NCI-H2196 treated with DMSO at 0.1 percent for 48 hours (cell line): ENCODE data around the gene RBFOX2.

Source experiments
- DNase-seq: peaks from one replicate; lab custom pipeline; 2025; ENCODE audit not compliant: unreplicated experiment; lab: John Stamatoyannopoulos, UW

Gene RBFOX2

DNA sequence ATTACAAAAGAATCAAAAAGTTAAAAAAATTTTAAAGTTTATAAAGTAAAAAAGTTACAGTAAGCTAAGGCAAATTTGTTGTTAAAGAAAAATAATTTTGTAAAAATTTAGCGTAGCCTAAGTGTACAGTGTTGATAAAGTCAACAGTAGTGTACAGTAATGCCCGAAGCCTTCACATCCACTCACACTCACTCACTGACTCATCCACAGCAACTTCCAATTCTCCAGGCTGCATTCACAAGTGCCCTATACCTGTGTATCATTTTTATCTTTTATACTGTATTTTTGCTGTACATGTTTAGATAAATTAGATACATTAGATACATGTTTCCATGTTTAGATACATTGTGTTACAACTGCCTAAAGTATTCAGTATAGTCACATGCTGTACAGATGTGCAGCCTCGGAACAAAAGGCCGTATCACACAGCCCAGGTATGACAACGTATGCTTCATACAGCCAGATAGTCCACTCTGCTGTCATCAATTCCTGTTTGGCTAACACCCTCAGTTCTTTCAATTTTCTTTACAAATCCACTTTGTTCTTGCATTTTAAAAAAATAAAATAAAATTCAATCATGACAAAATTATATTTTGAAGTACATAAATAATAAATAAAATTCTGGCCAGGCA lies 80.7 kb downstream of the RBFOX2 start:
- DNase-seq = no peak

DNA sequence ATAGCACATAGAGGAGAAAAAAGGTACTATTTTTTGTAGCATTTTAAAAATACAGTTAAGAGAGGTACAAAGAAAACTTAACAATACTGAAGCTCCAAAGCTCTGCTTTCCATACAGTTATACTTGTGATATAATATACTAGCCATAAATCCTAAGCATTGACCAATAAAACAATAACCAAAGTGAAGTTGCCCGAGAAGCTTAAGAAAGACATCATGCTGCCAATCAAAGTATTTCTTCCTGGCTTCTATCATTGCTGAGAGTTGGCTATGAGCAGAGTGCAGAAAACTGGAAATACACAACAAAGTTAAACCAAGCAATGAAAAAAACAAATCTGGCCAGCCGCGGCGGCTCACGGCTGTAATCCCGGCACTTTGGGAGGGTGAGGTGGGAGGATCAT lies 84.2 kb downstream of the RBFOX2 start:
- DNase-seq = no peak

DNA sequence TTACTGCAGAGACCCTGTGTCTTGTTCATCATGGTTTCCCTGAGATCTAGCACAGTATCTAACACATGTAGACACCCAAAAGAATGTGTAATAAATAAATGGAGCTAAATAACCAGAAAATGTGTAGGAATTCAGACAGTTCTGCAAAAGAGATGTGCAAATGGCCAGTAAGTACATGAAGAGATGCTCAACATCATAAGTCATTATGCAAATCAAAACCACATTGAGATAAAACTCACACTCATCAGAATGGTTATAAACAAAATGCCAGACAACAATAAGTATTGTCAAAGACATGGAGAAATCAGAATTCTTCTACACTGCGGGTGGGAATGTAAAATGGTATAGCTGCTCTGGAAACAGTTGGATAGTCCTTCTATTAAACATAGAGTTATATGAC lies 88.5 kb downstream of the RBFOX2 start:
- DNase-seq = no peak

DNA sequence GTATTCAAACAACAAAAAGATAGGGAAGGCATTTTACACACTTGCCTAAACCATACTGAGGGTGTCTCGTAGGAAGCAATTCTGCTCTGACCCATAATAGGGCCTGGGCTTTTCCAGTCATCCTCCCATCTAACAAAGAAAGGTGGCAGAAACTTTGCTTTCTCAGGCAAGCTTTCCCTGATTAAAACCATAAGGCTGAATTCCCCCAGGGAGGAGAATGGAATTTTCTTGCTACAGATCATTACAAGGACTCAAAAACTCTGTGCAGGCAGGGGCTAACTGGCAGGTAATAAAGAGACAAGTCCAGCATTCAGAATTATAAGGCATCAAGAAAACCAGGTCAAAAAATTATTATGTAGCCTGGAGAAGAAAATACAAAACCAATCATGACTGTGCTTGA lies 90.4 kb downstream of the RBFOX2 start:
- DNase-seq = no peak

DNA sequence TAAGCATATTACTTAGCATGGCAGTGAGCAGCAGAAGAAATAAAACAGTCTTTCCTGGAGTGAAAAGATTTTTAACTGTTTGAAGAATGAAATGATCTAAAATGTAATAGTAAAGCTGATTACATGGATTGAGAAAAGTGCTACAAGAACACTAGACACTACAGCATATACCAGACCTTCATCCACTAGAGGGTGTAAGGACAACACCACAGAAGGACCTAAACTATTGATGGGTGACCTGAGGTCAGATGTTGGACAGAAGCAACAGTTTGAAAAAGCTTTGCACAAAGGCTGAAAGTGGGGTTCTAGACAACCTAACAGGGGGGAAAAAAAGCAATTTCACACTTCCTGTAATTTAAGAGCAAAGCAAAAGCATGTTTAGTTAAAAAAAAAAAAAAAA lies 97.7 kb downstream of the RBFOX2 start:
- peak; percentile 17 for DNase-seq

DNA sequence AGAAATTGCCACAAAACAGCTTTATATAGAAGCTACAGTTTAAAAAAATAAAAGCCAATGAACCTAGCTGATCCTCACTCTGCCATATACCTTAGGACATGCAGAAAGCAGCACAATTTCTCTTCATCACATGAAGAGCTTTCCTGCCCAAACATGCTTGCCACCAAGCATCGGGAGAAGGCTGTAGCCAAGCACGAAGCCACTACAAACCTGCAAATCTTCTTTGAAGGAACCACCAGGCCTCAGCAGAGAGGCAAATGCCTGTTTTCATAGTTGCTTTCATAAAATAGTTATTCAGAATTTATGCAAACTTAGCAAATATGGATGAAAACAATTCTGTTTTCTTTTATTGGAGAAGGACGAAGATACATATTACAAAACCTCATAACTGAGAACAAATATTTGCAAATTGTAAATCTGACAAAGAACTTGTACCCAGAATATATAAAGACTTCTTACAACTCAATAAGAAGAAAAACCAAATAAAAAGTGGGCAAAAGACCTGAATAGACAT lies 100.3 kb downstream of the RBFOX2 start:
- DNase-seq = no peak

DNA sequence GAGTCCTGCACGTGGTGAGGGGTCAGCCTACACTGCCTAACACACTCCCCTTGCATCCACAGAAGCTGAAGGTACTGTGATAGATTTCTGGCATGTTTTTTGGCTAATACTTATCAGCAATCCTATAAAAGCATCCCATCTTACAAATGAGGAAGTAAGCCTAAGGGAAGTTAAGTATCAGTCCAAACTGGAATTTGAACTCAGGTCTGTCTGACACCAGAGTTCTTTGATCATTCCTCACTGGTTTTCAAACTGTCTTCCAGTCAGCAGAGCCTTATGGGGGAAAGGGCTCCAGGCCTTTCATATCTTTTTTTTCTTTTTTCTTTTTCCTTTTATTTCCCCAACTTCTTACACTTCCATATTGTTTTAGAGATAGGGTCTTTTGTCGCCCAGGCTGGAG lies 105.6 kb downstream of the RBFOX2 start:
- no peak for DNase-seq

DNA sequence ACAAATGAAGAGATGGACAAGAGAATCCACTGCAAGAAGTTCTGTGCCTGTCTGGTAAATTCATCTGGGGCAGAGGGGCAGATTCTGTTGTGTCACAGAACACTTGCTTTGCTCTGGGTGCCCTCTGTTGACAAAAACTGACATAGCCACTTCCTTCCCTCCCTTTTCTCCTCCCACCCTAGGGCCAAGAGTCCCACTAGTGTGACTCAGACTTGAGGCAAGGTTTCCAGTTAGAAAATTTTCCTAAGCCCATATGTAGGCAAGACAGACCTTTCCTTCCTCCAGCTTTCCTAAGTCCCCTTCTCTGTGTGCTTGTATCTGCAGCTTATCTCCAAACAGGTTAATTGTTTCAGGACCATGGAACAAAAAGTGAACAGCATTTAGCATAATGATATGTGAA lies 106.8 kb downstream of the RBFOX2 start:
- peak; percentile 27 for DNase-seq

DNA sequence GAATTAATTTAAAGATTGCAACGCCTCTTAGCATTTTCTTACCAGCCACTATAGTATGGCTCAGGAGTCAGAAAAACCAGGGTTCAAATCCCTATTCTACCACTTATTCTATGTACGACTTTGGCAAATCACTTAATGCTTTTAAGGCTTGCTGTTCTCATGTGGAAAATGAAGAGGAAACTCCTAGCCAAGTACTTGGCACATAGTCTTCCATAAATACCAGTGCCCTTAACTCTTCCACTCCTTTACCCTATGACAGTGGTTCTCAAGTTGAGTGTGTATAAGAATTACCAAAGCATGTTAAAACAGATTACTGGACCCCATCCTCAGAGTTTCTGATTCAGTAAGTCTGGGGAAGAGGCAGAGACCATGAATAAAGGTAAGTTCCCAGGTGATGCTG lies 107.6 kb downstream of the RBFOX2 start:
- no peak for DNase-seq

DNA sequence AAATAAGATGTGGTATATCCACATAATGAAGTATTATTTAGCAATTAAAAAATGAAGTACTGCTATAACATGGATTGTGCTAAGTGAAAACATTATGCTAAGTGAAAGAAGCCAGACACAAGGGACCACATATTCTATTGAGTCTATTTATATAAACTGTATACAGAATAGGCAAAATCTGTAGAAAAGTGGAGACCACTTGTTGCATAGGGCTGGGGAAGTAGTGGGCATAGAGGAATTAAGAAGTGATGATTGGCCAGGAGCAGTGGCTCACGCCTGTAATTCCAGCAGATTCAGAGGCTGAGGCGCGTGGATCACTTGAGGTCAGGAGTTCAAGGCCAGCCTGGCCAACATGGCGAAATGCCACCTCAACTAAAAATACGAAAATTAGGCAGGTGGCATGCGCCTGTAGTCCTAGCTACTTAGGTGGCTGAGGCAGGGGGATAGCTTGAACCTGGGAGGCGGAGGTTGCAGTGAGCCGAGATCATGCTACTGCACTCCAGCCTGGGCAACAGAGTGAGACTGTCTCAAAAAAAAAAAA lies 109.6 kb downstream of the RBFOX2 start:
- DNase-seq = no peak

DNA sequence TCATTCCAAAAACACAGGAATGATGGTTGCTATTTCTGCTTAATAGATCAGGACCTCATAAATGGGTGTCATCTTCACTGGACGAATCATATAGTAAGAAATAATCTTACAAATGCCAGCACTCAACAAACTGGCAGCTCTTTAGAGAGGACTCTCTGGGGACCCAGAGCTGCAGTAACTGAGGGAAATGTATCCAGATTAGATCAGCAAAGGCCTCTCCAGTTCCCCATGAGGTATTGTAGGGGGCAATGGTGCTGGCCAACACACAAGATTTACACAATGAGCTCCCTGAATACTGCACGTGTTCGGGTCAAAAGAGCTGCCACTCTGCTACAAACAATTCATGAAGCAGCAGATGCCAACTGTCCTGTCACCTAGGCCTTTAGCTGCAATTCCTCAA lies 110.2 kb downstream of the RBFOX2 start:
- no peak for DNase-seq

DNA sequence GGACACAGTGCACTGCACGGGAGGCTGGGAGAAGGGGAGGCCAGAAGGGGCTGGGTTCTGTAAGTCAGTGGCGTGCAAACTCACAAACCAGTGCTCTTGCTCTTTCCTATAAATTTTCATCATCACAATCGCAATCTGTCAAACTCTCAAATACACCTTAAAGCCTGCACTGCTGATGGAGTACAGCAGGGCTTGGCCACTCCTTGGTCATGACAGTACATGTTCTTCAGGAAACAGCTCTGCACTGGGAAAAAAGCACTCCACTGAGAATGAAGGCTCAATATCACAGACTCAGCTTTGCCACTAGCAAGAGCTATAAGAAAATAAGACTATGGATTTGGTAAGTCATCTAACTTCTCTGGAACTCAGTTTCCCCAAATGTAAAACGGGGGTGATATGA lies 111.0 kb downstream of the RBFOX2 start:
- no peak for DNase-seq

DNA sequence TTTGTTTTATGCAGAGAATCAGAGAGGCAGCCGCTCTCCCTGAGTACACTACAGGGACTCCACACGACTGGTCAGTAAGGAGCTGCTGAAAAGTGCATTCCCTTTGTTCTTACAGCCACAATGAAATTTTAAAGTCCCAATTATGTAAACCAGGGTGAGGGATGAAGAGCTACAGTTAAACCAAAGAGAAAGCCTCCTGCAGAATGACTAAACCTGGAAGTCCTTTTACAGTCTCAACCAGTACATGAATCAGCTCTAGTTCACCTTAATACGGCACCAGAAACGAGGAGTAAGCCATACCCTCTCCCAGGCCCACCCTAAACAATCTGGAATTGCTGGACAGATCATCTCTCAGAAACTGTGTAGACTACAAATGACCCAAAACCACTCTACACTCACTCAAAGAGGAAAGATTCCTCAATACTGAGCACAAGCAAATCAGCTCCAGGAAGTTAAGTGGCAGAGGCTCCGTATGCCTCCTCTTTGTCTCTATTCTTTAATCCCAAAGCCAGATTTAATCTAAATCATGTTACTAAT lies 113.1 kb downstream of the RBFOX2 start:
- DNase-seq = no peak

DNA sequence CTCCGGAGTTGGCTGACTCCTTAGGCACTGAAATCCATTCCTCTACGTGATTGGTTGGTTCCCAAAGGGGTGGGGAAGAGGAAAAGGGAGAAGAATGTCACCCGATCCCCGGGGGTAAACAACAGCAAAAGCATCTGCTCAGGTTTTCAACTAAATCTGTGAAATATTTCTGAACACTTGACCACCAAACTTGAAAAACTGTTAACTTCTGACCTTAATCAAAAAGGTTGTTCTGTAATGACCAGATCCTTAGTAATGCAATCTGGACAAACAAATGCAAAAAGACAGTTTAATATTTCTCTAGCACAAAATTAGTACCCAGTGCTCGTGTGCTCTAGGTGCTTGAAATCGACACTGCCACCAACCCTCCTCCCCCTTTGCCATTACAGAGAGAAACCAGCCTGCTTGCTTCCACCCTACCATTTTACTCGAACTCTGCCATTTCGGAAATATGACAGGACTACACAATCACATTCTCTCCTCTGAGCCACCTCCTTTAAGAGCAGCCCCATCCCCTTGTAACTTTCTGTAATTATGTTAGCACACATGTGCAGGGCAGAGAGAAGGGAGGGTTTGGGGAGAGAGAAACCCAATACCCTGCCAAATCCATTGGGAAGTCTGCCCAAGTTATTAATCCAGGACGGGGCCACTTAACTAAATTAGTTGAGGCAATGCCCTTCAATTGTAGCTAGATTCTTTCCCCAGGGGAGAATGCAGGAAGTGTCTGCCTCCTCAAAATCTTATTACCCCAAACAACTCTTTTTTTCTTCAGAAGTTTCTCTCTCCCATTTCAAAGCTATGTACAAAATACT lies 113.8 kb downstream of the RBFOX2 start:
- peak; percentile 73 for DNase-seq

DNA sequence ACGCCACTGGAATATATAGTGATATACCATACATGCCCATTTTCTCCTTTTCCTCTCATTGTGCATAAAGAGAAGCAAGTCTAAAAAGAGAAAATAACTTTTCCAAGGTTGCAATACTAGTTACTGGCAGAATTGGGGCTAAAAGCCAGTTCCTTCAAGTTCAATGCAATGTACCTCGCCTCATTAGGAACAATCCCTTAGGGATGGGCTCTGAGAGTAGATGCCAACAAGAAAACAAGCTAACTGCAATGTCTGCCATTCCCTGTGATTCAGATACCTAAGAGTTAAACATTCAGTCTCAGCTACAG lies 114.3 kb downstream of the RBFOX2 start:
- DNase-seq = no peak

DNA sequence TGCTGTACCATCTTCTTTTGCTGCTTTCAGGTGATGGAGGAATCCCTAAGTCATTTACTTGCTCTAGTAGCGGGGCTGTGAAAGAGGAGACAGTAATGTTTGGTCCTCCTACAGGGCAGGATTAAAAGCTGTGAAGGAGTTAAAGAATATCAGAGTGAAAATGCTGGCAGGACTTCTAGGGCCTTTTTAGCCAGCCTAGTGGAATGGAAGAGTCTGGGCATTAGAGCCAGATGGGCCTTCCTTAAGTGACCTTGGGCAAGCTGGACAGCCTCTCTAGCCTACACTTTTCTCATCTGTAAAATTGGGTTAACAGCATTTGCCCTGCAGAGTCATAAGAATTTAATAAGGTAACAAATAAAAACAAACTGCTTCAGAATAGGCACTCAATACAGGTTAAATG lies 114.7 kb downstream of the RBFOX2 start:
- DNase-seq = no peak

DNA sequence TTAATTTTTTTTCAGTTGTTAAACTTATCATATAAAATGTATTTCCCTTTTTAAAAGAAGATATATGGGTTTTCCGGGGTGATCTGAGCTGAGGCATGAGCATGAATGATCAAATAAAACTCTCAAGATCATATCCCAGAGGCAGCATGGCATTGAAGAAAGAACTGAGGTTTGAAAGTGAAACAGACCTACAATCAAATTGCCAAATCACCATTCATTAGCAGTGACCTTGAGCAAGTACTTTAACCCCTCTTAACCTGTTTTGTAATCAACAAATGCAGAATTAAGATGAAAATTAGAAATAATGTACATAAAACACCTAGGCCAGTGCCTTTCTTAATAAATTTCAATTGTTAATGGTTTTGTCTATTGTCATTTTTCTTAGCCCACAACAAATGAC lies 116.0 kb downstream of the RBFOX2 start:
- DNase-seq = no peak

DNA sequence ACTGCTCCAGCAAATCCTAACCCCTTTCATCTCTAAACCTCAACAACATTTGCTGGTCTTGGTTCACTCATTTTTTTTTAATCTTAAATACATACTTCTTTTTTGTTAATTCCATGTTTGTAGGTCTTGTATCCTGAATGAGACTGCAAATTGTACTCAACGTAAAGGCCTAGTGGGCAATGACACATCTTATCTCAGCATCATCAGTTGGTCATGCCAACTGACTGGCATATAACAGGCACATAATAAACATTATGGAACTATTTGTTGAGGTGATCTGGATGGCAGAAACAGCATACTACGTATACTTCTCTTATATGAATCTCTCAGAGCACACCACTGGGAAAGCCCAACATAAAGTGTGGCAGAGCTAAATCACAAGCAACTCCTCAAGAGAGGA lies 116.7 kb downstream of the RBFOX2 start:
- DNase-seq = no peak

DNA sequence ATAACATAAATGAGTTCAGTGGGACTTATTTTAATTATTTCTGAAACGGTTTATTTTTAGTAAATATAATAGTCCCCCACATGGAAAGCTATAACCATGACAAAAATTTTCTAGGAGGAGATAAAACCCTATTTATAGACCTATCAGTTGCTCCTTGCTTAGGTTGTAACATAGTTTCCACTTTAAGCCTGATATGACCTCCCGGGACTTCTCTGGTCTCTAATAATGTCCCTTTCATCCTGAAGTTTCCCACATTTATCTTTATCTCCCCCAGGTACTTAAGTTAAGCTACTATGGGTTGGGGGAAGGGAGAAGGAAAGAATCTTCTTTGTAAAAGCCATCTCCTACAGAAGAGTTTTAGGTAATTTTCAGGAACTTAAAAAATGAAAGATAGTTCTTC lies 117.7 kb downstream of the RBFOX2 start:
- no peak for DNase-seq

DNA sequence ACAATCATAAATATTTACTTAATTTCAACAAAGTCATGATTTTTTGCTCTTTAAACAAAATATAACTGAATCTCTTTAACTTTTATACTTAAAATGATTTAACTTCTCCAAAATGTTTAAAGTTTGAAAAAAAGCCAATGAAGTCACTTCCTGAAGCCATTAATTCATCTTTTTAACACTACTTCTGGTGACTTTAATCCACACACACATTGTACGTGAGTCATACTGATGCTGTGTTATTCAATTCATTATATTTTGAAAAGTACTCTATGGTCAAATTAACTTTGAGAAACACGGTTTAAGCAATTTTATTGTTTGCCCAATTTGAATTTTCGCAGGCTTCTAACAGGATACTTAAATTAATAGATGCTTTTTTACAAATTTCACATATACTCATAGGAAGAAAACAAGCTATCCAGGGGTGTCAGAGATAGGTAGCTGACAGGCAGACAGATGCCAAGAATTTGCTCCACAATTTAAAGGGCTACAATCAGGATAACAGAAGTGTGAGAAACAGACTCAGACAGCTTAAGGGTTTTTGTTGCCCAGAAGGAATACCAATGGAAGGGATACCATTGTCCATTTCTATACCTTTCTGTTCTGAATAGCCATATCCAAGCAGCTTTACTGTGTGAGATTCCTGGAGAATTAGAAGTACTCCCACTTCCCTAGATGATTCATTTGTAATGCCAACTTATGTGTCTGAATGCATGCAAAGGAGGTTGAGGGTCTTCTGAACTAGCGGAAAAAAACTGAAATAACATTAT lies 118.4 kb downstream of the RBFOX2 start:
- no peak for DNase-seq

DNA sequence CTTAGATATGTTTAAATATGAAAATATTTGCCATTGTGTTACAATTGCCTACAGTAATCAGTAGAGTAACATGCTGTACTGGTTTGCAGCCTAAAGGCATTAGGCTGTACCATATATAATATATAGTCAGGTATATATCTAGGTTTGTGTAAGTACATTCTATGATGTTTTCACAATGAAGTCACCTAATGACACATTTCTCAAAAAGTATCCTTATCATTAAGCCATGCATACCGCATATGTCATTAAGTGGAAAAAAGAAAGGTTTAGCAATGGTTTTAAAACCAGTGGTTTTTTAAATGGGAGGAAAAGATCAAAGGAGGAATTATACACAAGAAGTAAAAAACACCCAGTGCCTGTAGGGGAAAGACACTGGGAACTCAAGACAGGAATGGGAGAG lies 122.7 kb downstream of the RBFOX2 start:
- no peak for DNase-seq

DNA sequence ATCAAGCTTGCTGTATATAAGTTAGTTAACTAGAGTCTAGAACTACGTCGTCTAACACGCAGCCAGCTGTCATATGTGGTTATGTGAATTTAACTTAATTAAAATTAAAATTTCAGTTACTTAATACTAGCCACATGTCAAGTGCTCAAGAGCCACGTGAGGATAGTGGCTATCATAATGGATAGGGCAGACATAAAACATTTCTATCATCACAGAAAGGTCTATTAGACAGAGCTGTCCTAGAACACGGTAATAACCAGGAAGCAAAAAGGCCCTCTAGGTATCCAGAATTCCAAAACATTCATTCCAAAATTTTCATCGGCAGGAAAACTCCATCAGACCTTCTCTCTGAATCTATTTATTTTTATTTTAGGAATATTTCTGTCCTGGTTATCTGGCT lies 123.9 kb downstream of the RBFOX2 start:
- no peak for DNase-seq
